CD14-positive monocyte (primary cell): ENCODE data around the gene MPL. TPM values are rescaled to one million over a fixed set of nuclear protein-coding genes. Genes with fewer than 3 reads are reported as not detected.

Source experiments
- DNase-seq, 3 donors: peaks; one replicate each; pipeline ENCODE4 v3.0.0-alpha.2; 2011 to 2022
- H2AFZ ChIP-seq: 2 replicates; pipeline ENCODE4 v1.6.0; 2012; ENCODE audit warnings: mild to moderate bottlenecking, low read depth, low read length, inconsistent platforms; ENCODE audit not compliant: insufficient read depth, poor library complexity, severe bottlenecking
- H3K27ac ChIP-seq, 2 donors: 1 replicate in 1 of 2; 2 replicates in 1 of 2; pipeline ENCODE4 v1.5.1; 2012 to 2013; ENCODE audit warnings: low read length in 2 of 2, control low read depth in 1 of 2, inconsistent platforms in 1 of 2, low read depth in 1 of 2, mild to moderate bottlenecking in 1 of 2
- H3K27me3 ChIP-seq, 2 donors: one replicate each; pipeline versions ENCODE4 v1.6.0 to v1.6.1; 2011 to 2013; ENCODE audit warnings: low read length in 2 of 2; ENCODE audit not compliant: control insufficient read depth in 2 of 2, insufficient read depth in 2 of 2
- H3K36me3 ChIP-seq, 2 donors: replicated peaks in 1 of 2; 1 replicate in 1 of 2; 2 replicates in 1 of 2; pipeline versions ENCODE4 v1.5.1 to v1.6.1; 2012 to 2013; ENCODE audit warnings: low read length in 2 of 2, control low read depth in 1 of 2, inconsistent platforms in 1 of 2, mild to moderate bottlenecking in 1 of 2; ENCODE audit not compliant: insufficient read depth in 2 of 2, control insufficient read depth in 1 of 2
- H3K4me1 ChIP-seq, 2 donors: 1 replicate in 1 of 2; 2 replicates in 1 of 2; pipeline versions ENCODE4 v1.5.1 to v1.6.1; 2012 to 2013; ENCODE audit warnings: low read length in 2 of 2, control low read depth in 1 of 2, inconsistent platforms in 1 of 2, mild to moderate bottlenecking in 1 of 2, moderate library complexity in 1 of 2; ENCODE audit not compliant: insufficient read depth in 2 of 2, control insufficient read depth in 1 of 2
- H3K4me2 ChIP-seq: replicated peaks from 2 replicates; pipeline ENCODE3; 2012; ENCODE audit warnings: low read length, moderate library complexity, mild to moderate bottlenecking; ENCODE audit not compliant: poor library complexity, severe bottlenecking; ENCODE audit errors: extremely low read depth
- H3K4me3 ChIP-seq, 3 experiments: fragments of 200-600 bp in 1 of 3; sonication (generic) in 1 of 3; replicated peaks in 1 of 3; 1 replicate in 2 of 3; 2 replicates in 1 of 3; pipeline ENCODE4 v1.5.1; 2011 to 2013; ENCODE audit warnings: low read length in 3 of 3, mild to moderate bottlenecking in 3 of 3, control low read depth in 2 of 3, low read depth in 2 of 3, inconsistent platforms in 1 of 3, moderate library complexity in 1 of 3
- H3K79me2 ChIP-seq: 2 replicates; pipeline ENCODE4 v1.6.0; 2012; ENCODE audit warnings: mild to moderate bottlenecking, control low read depth, inconsistent platforms, low read length, moderate library complexity; ENCODE audit not compliant: insufficient read depth
- H3K9ac ChIP-seq: 2 replicates; pipeline ENCODE4 v1.6.0; 2017; ENCODE audit warnings: low read length, mild to moderate bottlenecking; ENCODE audit not compliant: insufficient read depth, poor library complexity, severe bottlenecking
- H3K9me3 ChIP-seq, 2 donors: replicated peaks in 1 of 2; 1 replicate in 1 of 2; 2 replicates in 1 of 2; pipeline versions ENCODE4 v1.5.1 to v1.6.1; 2012 to 2013; ENCODE audit warnings: low read length in 2 of 2, control low read depth in 1 of 2; ENCODE audit not compliant: control insufficient read depth in 1 of 2, insufficient read depth in 1 of 2
- H4K20me1 ChIP-seq: 2 replicates; pipeline ENCODE4 v1.6.0; 2012; ENCODE audit warnings: mild to moderate bottlenecking, low read length, control low read depth, moderate library complexity; ENCODE audit not compliant: insufficient read depth
- H3K27ac Mint-ChIP-seq, 7 donors: one replicate each; pipeline ENCODE4 v1.8.0; 2020; ENCODE audit warnings: mild to moderate bottlenecking in 7 of 7, mixed read lengths in 7 of 7, moderate library complexity in 6 of 7, inconsistent platforms in 2 of 7
- H3K27me3 Mint-ChIP-seq, 3 donors: one replicate each; pipeline ENCODE4 v1.8.0; 2021 to 2022; ENCODE audit warnings: low read depth in 3 of 3, mild to moderate bottlenecking in 3 of 3, mixed read lengths in 3 of 3, moderate library complexity in 3 of 3, inconsistent platforms in 1 of 3
- H3K36me3 Mint-ChIP-seq, 2 donors: one replicate each; pipeline ENCODE4 v1.8.0; 2020; ENCODE audit warnings: mixed read lengths in 2 of 2, inconsistent platforms in 1 of 2, mild to moderate bottlenecking in 1 of 2
- H3K4me1 Mint-ChIP-seq: one replicate; pipeline ENCODE4 v1.8.0; 2020; ENCODE audit warnings: mild to moderate bottlenecking, mixed read lengths
- H3K4me3 Mint-ChIP-seq, 2 donors: one replicate each; pipeline ENCODE4 v1.8.0; 2020; ENCODE audit warnings: mild to moderate bottlenecking in 2 of 2, mixed read lengths in 2 of 2, moderate library complexity in 1 of 2
- H3K9me3 Mint-ChIP-seq, 7 donors: one replicate each; pipeline ENCODE4 v1.8.0; 2020 to 2022; ENCODE audit warnings: mixed read lengths in 7 of 7, mild to moderate bottlenecking in 6 of 7, moderate library complexity in 6 of 7, inconsistent platforms in 2 of 7
- WGBS: methylation state at CpG from one replicate; pipeline ENCODE4 v1.1.5; 2013; ENCODE audit warnings: missing lambda C conversion rate; ENCODE audit not compliant: insufficient coverage; 5-methylcytosine and 5-hydroxymethylcytosine counted together
- intact Hi-C, 2 donors: fragments of 100-400 bp; cut with micrococcal nuclease; formaldehyde crosslinking; loops; one replicate each; pipeline versions ENCODE4 v1.15.0 to v1.15.1; 2023
- polyA plus RNA-seq, 3 donors: library from polyadenylated mRNA; depleted of rRNA in 1 of 3; unstranded in 2 of 3; stranded (reverse) in 1 of 3; fragments of 300-500 nt in 2 of 3; fragments of >200 nt in 1 of 3; fragmentation: Illumina TruSeq in 2 of 3; gene quantifications; 1 replicate in 2 of 3; 2 replicates in 1 of 3; pipeline ENCODE4 v1.2.3, GENCODE V29; 2012 to 2021
- TF ChIP-seq, protein P1 (sequence below): fragments of 200-600 bp; IDR thresholded peaks from one replicate; pipeline ENCODE4 v1.8.0; 2022; ENCODE audit warnings: antibody characterized with exemption, mild to moderate bottlenecking

Gene MPL
- polyA plus RNA-seq, 3 donors: not detected

DNA sequence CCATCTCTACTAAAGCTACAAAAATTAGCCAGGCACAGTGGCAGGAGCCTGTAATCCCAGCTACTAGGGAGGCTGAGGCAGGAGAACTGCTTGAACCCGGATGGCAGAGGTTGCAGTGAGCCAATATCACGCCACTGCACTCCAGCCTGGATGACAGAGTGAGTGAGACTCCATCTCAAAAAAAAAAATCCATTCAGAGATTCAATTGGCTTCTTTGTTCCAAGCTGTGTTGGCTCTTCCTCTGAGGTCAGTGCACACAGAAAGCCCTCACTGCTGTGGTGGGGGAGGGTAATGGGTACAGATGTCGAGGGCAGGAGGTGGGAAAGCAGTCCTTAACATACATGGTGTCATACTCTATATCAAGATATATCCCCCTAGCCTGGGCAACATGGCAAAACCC lies 22.1 kb upstream of the MPL start:
- Mint-ChIP-seq H3K9me3 (no peaks in the 10 kb centered on the region), H3K36me3 (no peaks in the 10 kb centered on the region), H3K27ac (peak overlapping the region in 1 of 7 donors; percentile 51), H3K4me1 (peaks cover 7% of the 10 kb centered on the region), H3K4me3 (no peak overlapping the region), H3K27me3 (peaks cover 2 to 6% (median 2%) of the 10 kb centered on the region in 3 donors)
- Histone ChIP-seq H3K27me3 (no peaks in the 10 kb centered on the region), H3K79me2 (no peaks in the 10 kb centered on the region), H3K27ac (no peak overlapping the region), H3K4me3 (no peak overlapping the region), H2AFZ (no peak overlapping the region), H3K36me3 (no peaks in the 10 kb centered on the region), H3K4me2 (no peak overlapping the region), H3K9ac (no peak overlapping the region), H4K20me1 (no peaks in the 10 kb centered on the region), H3K9me3 (no peaks in the 10 kb centered on the region), H3K4me1 (peaks cover 0 to 2% of the 10 kb centered on the region in 2 donors)
- TF ChIP-seq, protein P1, sequence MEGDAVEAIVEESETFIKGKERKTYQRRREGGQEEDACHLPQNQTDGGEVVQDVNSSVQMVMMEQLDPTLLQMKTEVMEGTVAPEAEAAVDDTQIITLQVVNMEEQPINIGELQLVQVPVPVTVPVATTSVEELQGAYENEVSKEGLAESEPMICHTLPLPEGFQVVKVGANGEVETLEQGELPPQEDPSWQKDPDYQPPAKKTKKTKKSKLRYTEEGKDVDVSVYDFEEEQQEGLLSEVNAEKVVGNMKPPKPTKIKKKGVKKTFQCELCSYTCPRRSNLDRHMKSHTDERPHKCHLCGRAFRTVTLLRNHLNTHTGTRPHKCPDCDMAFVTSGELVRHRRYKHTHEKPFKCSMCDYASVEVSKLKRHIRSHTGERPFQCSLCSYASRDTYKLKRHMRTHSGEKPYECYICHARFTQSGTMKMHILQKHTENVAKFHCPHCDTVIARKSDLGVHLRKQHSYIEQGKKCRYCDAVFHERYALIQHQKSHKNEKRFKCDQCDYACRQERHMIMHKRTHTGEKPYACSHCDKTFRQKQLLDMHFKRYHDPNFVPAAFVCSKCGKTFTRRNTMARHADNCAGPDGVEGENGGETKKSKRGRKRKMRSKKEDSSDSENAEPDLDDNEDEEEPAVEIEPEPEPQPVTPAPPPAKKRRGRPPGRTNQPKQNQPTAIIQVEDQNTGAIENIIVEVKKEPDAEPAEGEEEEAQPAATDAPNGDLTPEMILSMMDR: no peak
- intact Hi-C loops: no loop called here
- WGBS: no CpG with 5 or more reads among the region's 3 CpGs
- no peak for DNase-seq

DNA sequence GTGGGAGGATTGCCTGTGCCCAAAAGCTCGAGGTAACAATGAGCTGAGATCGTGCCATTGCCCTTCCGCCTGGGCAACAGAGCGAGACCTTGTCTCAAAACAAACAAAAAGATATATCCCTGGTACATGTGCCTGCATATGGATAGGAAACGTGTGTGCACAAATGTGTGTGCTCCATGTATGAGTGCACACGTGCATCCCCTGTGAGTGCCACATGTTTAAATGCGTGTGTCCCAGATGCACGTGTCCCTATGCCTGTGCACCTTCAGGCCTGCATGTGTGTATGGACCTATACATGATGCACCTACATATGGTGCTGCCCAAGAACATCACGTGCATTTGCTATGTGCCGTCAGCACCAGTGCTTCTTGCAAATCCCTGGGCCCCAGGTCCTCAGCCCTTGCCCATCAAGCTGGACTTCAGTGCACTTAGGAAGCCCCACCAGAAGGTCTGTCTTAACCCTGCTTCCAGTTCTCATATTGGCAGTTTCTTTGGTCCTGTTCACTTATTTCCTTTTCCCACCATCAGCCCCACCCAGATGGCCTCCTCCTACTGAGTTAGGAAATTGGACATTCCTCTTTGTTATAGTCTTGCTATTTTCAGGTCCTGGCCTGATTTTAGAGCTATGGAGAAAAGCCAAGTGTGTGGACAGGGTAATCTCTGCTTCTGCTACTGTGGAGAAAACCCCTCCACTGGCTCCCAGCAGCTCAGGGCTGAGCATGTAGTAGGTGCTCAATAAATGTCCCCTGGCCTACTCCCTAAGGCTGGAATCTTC lies 21.5 kb upstream of the MPL start:
- no peaks in the 10 kb centered on the region for H3K9me3 Mint-ChIP-seq
- Histone ChIP-seq H3K9me3 (no peaks in the 10 kb centered on the region), H4K20me1 (no peaks in the 10 kb centered on the region), H3K9ac (no peak overlapping the region), H3K4me2 (no peak overlapping the region), H3K4me1 (peaks cover 0 to 2% of the 10 kb centered on the region in 2 donors), H3K27me3 (no peaks in the 10 kb centered on the region), H3K36me3 (no peaks in the 10 kb centered on the region), H3K79me2 (no peaks in the 10 kb centered on the region), H3K27ac (no peak overlapping the region), H2AFZ (no peak overlapping the region), H3K4me3 (no peak overlapping the region)
- peaks cover 7% of the 10 kb centered on the region for H3K4me1 Mint-ChIP-seq
- WGBS: 95% methylated on average over 6 of the region's 10 CpGs
- peak overlapping the region in 1 of 7 donors; percentile 14 for H3K27ac Mint-ChIP-seq
- H3K27me3 Mint-ChIP-seq: peaks cover 2 to 4% (median 2%) of the 10 kb centered on the region in 3 donors
- TF ChIP-seq, protein P1: no peak
- no peaks in the 10 kb centered on the region for H3K36me3 Mint-ChIP-seq
- DNase-seq: no peak
- H3K4me3 Mint-ChIP-seq: no peak overlapping the region
- intact Hi-C loops: no loop called here
